IMR-90 (cell line): ENCODE measurements around the gene USP9X. TPM values are rescaled to one million over a fixed set of nuclear protein-coding genes. Genes with fewer than 3 reads are reported as not detected.

Experiments
- ATAC-seq: fragments of 200-7000 bp; cut with Tn5 transposase; 2 replicates; pipeline ENCODE4 v1.9.1; 2020; ENCODE audit warnings: low read depth, mild to moderate bottlenecking, moderate library complexity
- BruUV-seq: library from RNA; stranded (reverse); fragments of 400-500 nt; replicated peaks from 2 replicates; lab custom pipeline; 2021; lab: Mats Ljungman, UMichigan
- CTCF ChIA-PET: fragments of 300-600 bp; formaldehyde crosslinking; extraction: SDS; loops from one replicate; lab custom pipeline; 2021; ENCODE audit warnings: antibody characterized with exemption; lab: Yijun Ruan, JAX
- POLR2A ChIA-PET: fragments of 300-600 bp; sonication (Branson Sonifier 250); formaldehyde crosslinking; loops from one replicate; lab custom pipeline; 2022; ENCODE audit warnings: antibody characterized with exemption; ENCODE audit not compliant: unreplicated experiment; lab: Charles Lee
- DNase-seq: peaks from one replicate; pipeline ENCODE4 v3.0.0; 2013
- H2AFZ ChIP-seq: replicated peaks from 2 replicates; pipeline ENCODE3; 2013; ENCODE audit warnings: low read length, mild to moderate bottlenecking; ENCODE audit not compliant: poor library complexity
- H2AK5ac ChIP-seq: 2 replicates; pipeline ENCODE4 v1.6.1; 2013; ENCODE audit warnings: low read depth, low read length, inconsistent platforms
- H2AK9ac ChIP-seq: replicated peaks from 2 replicates; pipeline ENCODE3; 2013; ENCODE audit warnings: mild to moderate bottlenecking, low read depth, low read length, moderate library complexity; ENCODE audit not compliant: poor library complexity
- H2BK120ac ChIP-seq: 2 replicates; pipeline ENCODE4 v1.6.1; 2013; ENCODE audit warnings: low read depth, low read length, inconsistent platforms
- H2BK15ac ChIP-seq: 3 replicates; pipeline ENCODE4 v1.6.1; 2013; ENCODE audit warnings: low read depth, low read length, inconsistent platforms
- H2BK20ac ChIP-seq: 2 replicates; pipeline ENCODE4 v1.6.1; 2013; ENCODE audit warnings: low read depth, mild to moderate bottlenecking, inconsistent platforms, low read length, moderate library complexity
- H2BK5ac ChIP-seq: 2 replicates; pipeline ENCODE4 v1.6.1; 2013; ENCODE audit warnings: mild to moderate bottlenecking, low read depth, low read length, inconsistent platforms; ENCODE audit not compliant: poor library complexity, severe bottlenecking
- H3K14ac ChIP-seq: replicated peaks from 2 replicates; pipeline ENCODE4 v1.6.1; 2013; ENCODE audit warnings: low read depth, low read length, inconsistent platforms
- H3K18ac ChIP-seq: 2 replicates; pipeline ENCODE4 v1.6.1; 2013; ENCODE audit warnings: low read depth, low read length, control low read depth
- H3K23ac ChIP-seq: 2 replicates; pipeline ENCODE4 v1.6.1; 2013; ENCODE audit warnings: low read depth, low read length, inconsistent platforms
- H3K27ac ChIP-seq: 2 replicates; pipeline ENCODE4 v1.5.1; 2013; ENCODE audit warnings: mild to moderate bottlenecking, control low read depth, low read length; ENCODE audit not compliant: insufficient read depth
- H3K27me3 ChIP-seq: 2 replicates; pipeline ENCODE4 v1.6.1; 2013; ENCODE audit warnings: low read length; ENCODE audit not compliant: control insufficient read depth, insufficient read depth
- H3K36me3 ChIP-seq: 2 replicates; pipeline ENCODE4 v1.6.1; 2013; ENCODE audit warnings: low read length, mixed read lengths; ENCODE audit not compliant: control insufficient read depth, insufficient read depth
- H3K4ac ChIP-seq: 2 replicates; pipeline ENCODE4 v1.6.1; 2013; ENCODE audit warnings: low read depth, low read length, inconsistent platforms
- H3K4me1 ChIP-seq: 2 replicates; pipeline ENCODE4 v1.6.1; 2013; ENCODE audit warnings: low read length, mixed read lengths; ENCODE audit not compliant: control insufficient read depth, insufficient read depth
- H3K4me2 ChIP-seq: 2 replicates; pipeline ENCODE4 v1.6.1; 2013; ENCODE audit warnings: low read depth, mild to moderate bottlenecking, control low read depth, low read length, moderate library complexity
- H3K4me3 ChIP-seq: 2 replicates; pipeline ENCODE4 v1.5.1; 2013; ENCODE audit warnings: low read depth, mild to moderate bottlenecking, control low read depth, low read length, moderate library complexity; ENCODE audit not compliant: insufficient read depth
- H3K56ac ChIP-seq: 2 replicates; pipeline ENCODE4 v1.6.1; 2013; ENCODE audit warnings: low read length, inconsistent platforms; ENCODE audit not compliant: insufficient read depth; ENCODE audit errors: extremely low read depth
- H3K79me1 ChIP-seq, 2 experiments: 2 replicates each; pipeline ENCODE4 v1.6.1; 2013; ENCODE audit warnings: low read length in 2 of 2, inconsistent platforms in 1 of 2, low read depth in 1 of 2
- H3K9ac ChIP-seq: 2 replicates; pipeline ENCODE4 v1.6.1; 2013; ENCODE audit warnings: low read depth, low read length, control low read depth
- H3K9me1 ChIP-seq: 2 replicates; pipeline ENCODE4 v1.6.1; 2013; ENCODE audit warnings: low read length, inconsistent platforms; ENCODE audit not compliant: insufficient read depth
- H3K9me3 ChIP-seq: 2 replicates; pipeline ENCODE4 v1.6.1; 2013; ENCODE audit warnings: low read length; ENCODE audit not compliant: control insufficient read depth, insufficient read depth
- H4K20me1 ChIP-seq: 2 replicates; pipeline ENCODE4 v1.6.1; 2013; ENCODE audit warnings: low read length, inconsistent platforms; ENCODE audit not compliant: insufficient read depth
- H4K5ac ChIP-seq: 2 replicates; pipeline ENCODE4 v1.6.1; 2013; ENCODE audit warnings: mild to moderate bottlenecking, low read depth, low read length, control low read depth
- H4K8ac ChIP-seq, 2 experiments: 2 replicates each; pipeline ENCODE4 v1.6.1; 2013; ENCODE audit warnings: low read depth in 2 of 2, low read length in 2 of 2, control low read depth in 1 of 2, inconsistent platforms in 1 of 2
- H4K91ac ChIP-seq: 2 replicates; pipeline ENCODE4 v1.6.1; 2013; ENCODE audit warnings: low read depth, low read length, inconsistent platforms; ENCODE audit not compliant: insufficient read depth
- BHLHE40 ChIP-seq: fragments of 150-350 bp; IDR thresholded peaks from 2 replicates; pipeline ENCODE4 v1.6.1; 2016; ENCODE audit warnings: mild to moderate bottlenecking, low read depth, low read length
- CEBPB ChIP-seq: IDR thresholded peaks from 2 replicates; pipeline ENCODE4 v1.6.1; 2012; ENCODE audit warnings: low read depth, low read length, improper control_type of control experiment
- CHD1 ChIP-seq: IDR thresholded peaks from 2 replicates; pipeline ENCODE4 v1.6.1; 2012; ENCODE audit warnings: low read depth, low read length, improper control_type of control experiment
- FOS ChIP-seq: fragments of 150-350 bp; IDR thresholded peaks from 2 replicates; pipeline ENCODE4 v1.6.1; 2016; ENCODE audit warnings: low read depth, low read length
- MAFK ChIP-seq: IDR thresholded peaks from 2 replicates; pipeline ENCODE4 v1.6.1; 2012; ENCODE audit warnings: low read depth, low read length, improper control_type of control experiment
- MAZ ChIP-seq: IDR thresholded peaks from 2 replicates; pipeline ENCODE4 v1.6.1; 2012; ENCODE audit warnings: low read depth, mild to moderate bottlenecking, low read length, improper control_type of control experiment, moderate library complexity, borderline replicate concordance
- MXI1 ChIP-seq: IDR thresholded peaks from 2 replicates; pipeline ENCODE4 v1.6.1; 2012; ENCODE audit warnings: low read depth, mild to moderate bottlenecking, low read length, moderate library complexity, borderline replicate concordance
- NFE2L2 ChIP-seq: fragments of 150-350 bp; IDR thresholded peaks from 2 replicates; pipeline ENCODE4 v1.6.1; 2016; ENCODE audit warnings: low read depth, mild to moderate bottlenecking, low read length
- POLR2A ChIP-seq: IDR thresholded peaks from 2 replicates; pipeline ENCODE4 v1.6.1; 2012; ENCODE audit warnings: mild to moderate bottlenecking, low read depth, low read length
- RAD21 ChIP-seq: IDR thresholded peaks from 2 replicates; pipeline ENCODE4 v1.6.1; 2012; ENCODE audit warnings: low read length, improper control_type of control experiment
- RCOR1 ChIP-seq: IDR thresholded peaks from 2 replicates; pipeline ENCODE4 v1.6.1; 2012; ENCODE audit warnings: mild to moderate bottlenecking, low read length, improper control_type of control experiment; ENCODE audit not compliant: insufficient replicate concordance
- RFX5 ChIP-seq: IDR thresholded peaks from 2 replicates; pipeline ENCODE4 v1.8.0; 2012; ENCODE audit warnings: low read depth, mild to moderate bottlenecking, low read length, moderate library complexity
- SMC3 ChIP-seq: fragments of 150-350 bp; IDR thresholded peaks from 2 replicates; pipeline ENCODE4 v1.6.1; 2016; ENCODE audit warnings: low read depth, mild to moderate bottlenecking, antibody characterized with exemption, low read length, moderate library complexity
- WGBS, 2 experiments: methylation state at CpG; one replicate each; pipeline versions ENCODE4 v1.1.5 to v1.1.7; 2013; ENCODE audit warnings: missing lambda C conversion rate in 2 of 2; ENCODE audit not compliant: insufficient read length in 1 of 2; ENCODE audit errors: extremely low coverage in 2 of 2; 5-methylcytosine and 5-hydroxymethylcytosine counted together
- dilution Hi-C: fragments of 300-500 bp; cut with HindIII; formaldehyde crosslinking; loops from one replicate; pipeline ENCODE4 v1.14.3; 2018; ENCODE audit warnings: low sequenced_read_pairs; ENCODE audit not compliant: unreplicated experiment
- in situ Hi-C: fragments of 300-500 bp; cut with MboI; formaldehyde crosslinking; loops from 3 replicates; pipeline ENCODE4 v1.14.3; 2019; ENCODE audit warnings: low sequenced_read_pairs, inconsistent platforms, mixed read lengths
- intact Hi-C: fragments of 100-400 bp; cut with micrococcal nuclease; formaldehyde crosslinking; loops from 2 replicates; pipeline ENCODE4 v1.10.0; 2022
- polyA plus RNA-seq, 3 experiments: library from polyadenylated mRNA; depleted of rRNA; stranded (reverse); fragments of >200 nt; gene quantifications; 2 replicates each; pipeline ENCODE4 v1.2.3, GENCODE V29; 2012; ENCODE audit warnings: low replicate concordance in 1 of 3
- total RNA-seq: library from RNA; depleted of rRNA; stranded (reverse); fragments of >200 nt; gene quantifications from 2 replicates; pipeline ENCODE4 v1.2.3, GENCODE V29; 2012
- TF ChIP-seq, protein P1 (sequence below): conservative IDR thresholded peaks from 2 replicates; pipeline ENCODE4 v1.5.1; 2012; ENCODE audit warnings: mild to moderate bottlenecking, low read depth, low read length, improper control_type of control experiment
- TF ChIP-seq, protein P2 (sequence below): fragments of 150-350 bp; IDR thresholded peaks from 2 replicates; pipeline ENCODE4 v1.6.1; 2016; ENCODE audit warnings: low read depth, mild to moderate bottlenecking, low read length, moderate library complexity, borderline replicate concordance
- TF ChIP-seq, protein P3 (sequence below): fragments of 150-350 bp; IDR thresholded peaks from 2 replicates; pipeline ENCODE4 v1.6.1; 2017; ENCODE audit warnings: mild to moderate bottlenecking, antibody characterized with exemption, low read length, low read depth

USP9X gene
- total and polyA plus RNA-seq, 2 of the 4 experiments (the other 2 are of a cell fraction) = 17.5 to 104 TPM

DNA sequence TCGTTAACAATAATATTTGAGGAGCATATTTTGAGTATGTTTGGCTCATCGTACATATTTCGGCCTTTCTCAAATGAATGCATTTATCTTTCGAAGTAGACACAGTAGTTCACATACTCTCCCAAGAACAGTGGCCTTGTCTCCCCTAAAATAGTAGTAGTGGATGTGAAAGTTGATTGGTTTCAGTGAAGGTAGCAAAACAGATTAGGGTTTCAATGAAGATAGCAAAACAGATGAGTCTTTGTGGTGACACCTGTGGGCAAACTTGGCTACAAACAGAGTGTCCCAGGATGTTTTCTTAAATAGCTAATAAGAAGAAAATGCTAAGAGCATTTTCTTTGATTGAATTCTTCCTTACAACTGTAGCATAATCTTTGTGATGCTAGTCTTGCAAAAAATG, 67.0 kb downstream of the USP9X start:
- Histone ChIP-seq H3K4me1 (peaks cover 3% of the 10 kb centered on the region; the same call in 1 of the 2 replicates), H3K4me2 (no peak overlapping the region), H3K23ac (no peak overlapping the region), H2BK120ac (no peak overlapping the region), H3K9me1 (peaks cover 12% of the 10 kb centered on the region), H3K36me3 (peaks cover 20% of the 10 kb centered on the region), H2BK20ac (no peak overlapping the region), H3K27me3 (no peaks in the 10 kb centered on the region; the same call in 1 of the 2 replicates), H4K91ac (no peak overlapping the region), H2BK15ac (no peak overlapping the region), H4K5ac (no peak overlapping the region), H3K56ac (no peak overlapping the region), H3K4me3 (no peak overlapping the region), H3K18ac (no peak overlapping the region), H3K4ac (no peak overlapping the region), H4K20me1 (peaks cover 13% of the 10 kb centered on the region; the same call in 1 of the 2 replicates), H3K79me1 (peaks cover 18 to 34% of the 10 kb centered on the region in 2 experiments; a peak in 3 of 4 replicates), H2AFZ (no peak overlapping the region), H3K27ac (no peak overlapping the region), H2AK9ac (no peak overlapping the region), H2AK5ac (no peak overlapping the region), H2BK5ac (no peak overlapping the region), H3K14ac (no peak overlapping the region), H3K9ac (no peak overlapping the region), H4K8ac (no peak overlapping the region), H3K9me3 (no peaks in the 10 kb centered on the region)
- WGBS, 2 experiments = no CpG with 5 or more reads among the region's 4 CpGs
- BruUV-seq = no TSS peak
- ATAC-seq (no peak), DNase-seq (no peak)
- ChIA-PET POLR2A (no interaction called here), CTCF (interaction anchor here (0.7 kb wide), 1 partner anchor 1853 kb away, joined by 3 read pairs; no protein-coding TSS in a partner anchor)
- in situ Hi-C loops (no loop called here), intact Hi-C loops (no loop called here), dilution Hi-C loops (no loop called here)
- TF ChIP-seq POLR2A (no peak), FOS (no peak), BHLHE40 (no peak), RCOR1 (no peak), CEBPB (no peak), MAFK (no peak), CHD1 (no peak), SMC3 (no peak), RFX5 (no peak), MAZ (no peak), MXI1 (no peak), RAD21 (no peak), NFE2L2 (no peak)
- TF ChIP-seq, protein P1, sequence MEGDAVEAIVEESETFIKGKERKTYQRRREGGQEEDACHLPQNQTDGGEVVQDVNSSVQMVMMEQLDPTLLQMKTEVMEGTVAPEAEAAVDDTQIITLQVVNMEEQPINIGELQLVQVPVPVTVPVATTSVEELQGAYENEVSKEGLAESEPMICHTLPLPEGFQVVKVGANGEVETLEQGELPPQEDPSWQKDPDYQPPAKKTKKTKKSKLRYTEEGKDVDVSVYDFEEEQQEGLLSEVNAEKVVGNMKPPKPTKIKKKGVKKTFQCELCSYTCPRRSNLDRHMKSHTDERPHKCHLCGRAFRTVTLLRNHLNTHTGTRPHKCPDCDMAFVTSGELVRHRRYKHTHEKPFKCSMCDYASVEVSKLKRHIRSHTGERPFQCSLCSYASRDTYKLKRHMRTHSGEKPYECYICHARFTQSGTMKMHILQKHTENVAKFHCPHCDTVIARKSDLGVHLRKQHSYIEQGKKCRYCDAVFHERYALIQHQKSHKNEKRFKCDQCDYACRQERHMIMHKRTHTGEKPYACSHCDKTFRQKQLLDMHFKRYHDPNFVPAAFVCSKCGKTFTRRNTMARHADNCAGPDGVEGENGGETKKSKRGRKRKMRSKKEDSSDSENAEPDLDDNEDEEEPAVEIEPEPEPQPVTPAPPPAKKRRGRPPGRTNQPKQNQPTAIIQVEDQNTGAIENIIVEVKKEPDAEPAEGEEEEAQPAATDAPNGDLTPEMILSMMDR = no peak
- TF ChIP-seq, protein P2, sequence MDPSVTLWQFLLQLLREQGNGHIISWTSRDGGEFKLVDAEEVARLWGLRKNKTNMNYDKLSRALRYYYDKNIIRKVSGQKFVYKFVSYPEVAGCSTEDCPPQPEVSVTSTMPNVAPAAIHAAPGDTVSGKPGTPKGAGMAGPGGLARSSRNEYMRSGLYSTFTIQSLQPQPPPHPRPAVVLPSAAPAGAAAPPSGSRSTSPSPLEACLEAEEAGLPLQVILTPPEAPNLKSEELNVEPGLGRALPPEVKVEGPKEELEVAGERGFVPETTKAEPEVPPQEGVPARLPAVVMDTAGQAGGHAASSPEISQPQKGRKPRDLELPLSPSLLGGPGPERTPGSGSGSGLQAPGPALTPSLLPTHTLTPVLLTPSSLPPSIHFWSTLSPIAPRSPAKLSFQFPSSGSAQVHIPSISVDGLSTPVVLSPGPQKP = no peak
- TF ChIP-seq, protein P3, sequence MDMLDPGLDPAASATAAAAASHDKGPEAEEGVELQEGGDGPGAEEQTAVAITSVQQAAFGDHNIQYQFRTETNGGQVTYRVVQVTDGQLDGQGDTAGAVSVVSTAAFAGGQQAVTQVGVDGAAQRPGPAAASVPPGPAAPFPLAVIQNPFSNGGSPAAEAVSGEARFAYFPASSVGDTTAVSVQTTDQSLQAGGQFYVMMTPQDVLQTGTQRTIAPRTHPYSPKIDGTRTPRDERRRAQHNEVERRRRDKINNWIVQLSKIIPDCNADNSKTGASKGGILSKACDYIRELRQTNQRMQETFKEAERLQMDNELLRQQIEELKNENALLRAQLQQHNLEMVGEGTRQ = no peak
